Ovary (tissue), 9 donors: Measurements from ENCODE around the gene FCRL4. TPM values are rescaled to one million over a fixed set of nuclear protein-coding genes. Genes with fewer than 3 reads are reported as not detected.
"Not testable (repeated sequence)": the region's sequence is repeated elsewhere in the genome, so short reads cannot be mapped to it uniquely, and the experiment has no call there.

Experiments
- DNase-seq, 5 donors: peaks; one replicate each; pipeline ENCODE4 v3.0.0-alpha.2; 2019 to 2020
- H3K27ac ChIP-seq, 2 donors: fragments of 200-600 bp; one replicate each; pipeline versions ENCODE4 v1.5.1 to v1.8.0; 2019 to 2022
- H3K27me3 ChIP-seq: fragments of 200-600 bp; one replicate; pipeline ENCODE4 v1.8.0; 2022
- H3K36me3 ChIP-seq: fragments of 200-600 bp; sonication (generic); one replicate; pipeline ENCODE4 v1.5.1; 2019
- H3K4me1 ChIP-seq: one replicate; pipeline ENCODE4 v1.8.1; 2013; ENCODE audit warnings: mild to moderate bottlenecking, moderate library complexity; ENCODE audit not compliant: insufficient read depth
- H3K4me3 ChIP-seq: fragments of 200-600 bp; sonication (generic); one replicate; pipeline ENCODE4 v1.5.1; 2017
- H3K9me3 ChIP-seq, 2 donors: fragments of 200-600 bp in 1 of 2; sonication (generic) in 1 of 2; one replicate each; pipeline versions ENCODE4 v1.5.1 to v1.8.1; 2013 to 2019; ENCODE audit warnings: mild to moderate bottlenecking in 1 of 2, moderate library complexity in 1 of 2
- CTCF ChIP-seq, 3 donors: fragments of 450-650 bp in 2 of 3; fragments of 200-600 bp in 1 of 3; IDR thresholded peaks; one replicate each; pipeline versions ENCODE4 v1.5.1 to v1.8.0; 2016 to 2022; ENCODE audit warnings: antibody characterized with exemption in 3 of 3, mild to moderate bottlenecking in 1 of 3
- EP300 ChIP-seq: sonication (generic); formaldehyde crosslinking; IDR thresholded peaks from one replicate; pipeline ENCODE4 v1.6.1; 2017; ENCODE audit warnings: antibody characterized with exemption
- POLR2A ChIP-seq: fragments of 450-650 bp; IDR thresholded peaks from one replicate; pipeline ENCODE4 v1.6.1; 2017; ENCODE audit warnings: antibody characterized with exemption, mild to moderate bottlenecking, moderate library complexity
- WGBS, 3 donors: extraction: QIAGEN DNeasy Blood & Tissue Kit in 1 of 3; methylation state at CpG; one replicate each; pipeline versions ENCODE4 v1.1.5 to v1.1.7; 2013 to 2017; 5-methylcytosine and 5-hydroxymethylcytosine counted together
- intact Hi-C, 4 donors: fragments of 100-400 bp; cut with DNase I; formaldehyde crosslinking; loops; one replicate each; pipeline versions ENCODE4 v1.11.0 to v1.15.1; 2022 to 2023
- polyA plus RNA-seq, 2 donors: library from polyadenylated mRNA; stranded (reverse); fragments of 200-250 nt in 1 of 2; fragments of 350-450 nt in 1 of 2; fragmentation: Illumina TruSeq in 1 of 2; extraction: RNeasy Lipid Tissue Mini Kit (QIAGEN cat#74804) in 1 of 2; gene quantifications; one replicate each; pipeline ENCODE4 v1.2.3, GENCODE V29; 2013 to 2014
- total RNA-seq, 7 donors: library from RNA; depleted of rRNA in 2 of 7; stranded (reverse); fragments of >200 nt in 2 of 7; fragmentation: NEBNext Ultra II Directional in 3 of 7; extraction: Animal tissue kit (Norgen Biotek cat#: 25700) in 3 of 7; gene quantifications; one replicate each; pipeline versions ENCODE4 v1.1.0 to v1.2.4, GENCODE V29; 2016 to 2023
- donor health status: DM: no; HTN: no; CAD: no; lungs with moderate emphysema.
- donor health status: DM: no; HTN: no; CAD: no.
- donor health status: Bipolar disorder and iron deficiency.
- donor health status: DM: yes; HTN: yes; CAD: no.
- donor health status: DM: no; HTN: no; CAD: no.
- donor health status: DM: yes; HTN: yes; CAD: no.

FCRL4 gene
- total and polyA plus RNA-seq, 9 donors: not detected

GRCh38 chr1:157566484-157567300 lies 31.2 kb downstream of the FCRL4 start:
- Histone ChIP-seq H3K4me3 (no peak overlapping the region), H3K27ac (no peak overlapping the region), H3K9me3 (no peaks in the 10 kb centered on the region), H3K27me3 (no peaks in the 10 kb centered on the region), H3K4me1 (no peaks in the 10 kb centered on the region), H3K36me3 (no peaks in the 10 kb centered on the region)
- 71 to 86% (median 79%) methylated on average over 14 of the region's 14 CpGs for WGBS, 3 donors
- no peak for TF ChIP-seq CTCF (IDR thresholded peaks at IDR 0.05)
- TF ChIP-seq POLR2A: no peak
- no peak for TF ChIP-seq EP300
- intact Hi-C loops: no loop called here
- no peak for DNase-seq

- Histone ChIP-seq H3K27me3 (no peaks in the 10 kb centered on the region), H3K27ac (no peak overlapping the region), H3K4me3 (no peak overlapping the region), H3K9me3 (no peaks in the 10 kb centered on the region), H3K4me1 (no peaks in the 10 kb centered on the region), H3K36me3 (no peaks in the 10 kb centered on the region)
- intact Hi-C loops: no loop called here
- no peak for TF ChIP-seq POLR2A
- no peak for TF ChIP-seq EP300
- no peak for TF ChIP-seq CTCF (IDR thresholded peaks at IDR 0.05)
- WGBS, 3 donors: 16 to 31% (median 18%) methylated on average over 2 of the region's 2 CpGs
- DNase-seq: no peak
Measured at GRCh38 chr1:157562515-157562914, 35.4 kb downstream of the FCRL4 start.

- H3K4me3 ChIP-seq: no peak overlapping the region
- no peak overlapping the region for H3K27ac ChIP-seq
- no peak for DNase-seq
- TF ChIP-seq POLR2A: no peak
- TF ChIP-seq CTCF (IDR thresholded peaks at IDR 0.05): no peak
- TF ChIP-seq EP300: no peak
- WGBS, 3 donors: 65 to 73% (median 71%) methylated on average over 2 of the region's 2 CpGs
- intact Hi-C loops: no loop called here
- H3K9me3 ChIP-seq: no peaks in the 10 kb centered on the region
- no peaks in the 10 kb centered on the region for H3K36me3 ChIP-seq
- no peaks in the 10 kb centered on the region for H3K4me1 ChIP-seq
- H3K27me3 ChIP-seq: no peaks in the 10 kb centered on the region
Measured at GRCh38 chr1:157558119-157558518, 39.8 kb downstream of the FCRL4 start.

GRCh38 chr1:157551694-157552693 lies 45.9 kb downstream of the FCRL4 start, which contains the start of gene FCRL5:
TSS of gene FCRL5 (minus strand) at chr1:157552515. CDS start at chr1:157552362, 153 bp downstream.
- intact Hi-C loops: no loop called here
- DNase-seq: no peak
- H3K27ac ChIP-seq: no peak within 1 kb of the TSS
- TF ChIP-seq EP300 (no peak), POLR2A (no peak), CTCF (IDR thresholded peaks at IDR 0.05) (no peak)
- 58 to 64% (median 59%) methylated on average over 10 of the region's 10 CpGs for WGBS, 3 donors
- no peaks in the 10 kb centered on the region for H3K27me3 ChIP-seq
- H3K4me3 ChIP-seq: no peak within 1 kb of the TSS
- no peaks in the 10 kb centered on the region for H3K4me1 ChIP-seq
- H3K36me3 ChIP-seq: no peaks in the 10 kb centered on the region
- H3K9me3 ChIP-seq: peaks cover 0 to 3% of the 10 kb centered on the region in 2 donors

- WGBS, 3 donors: 62 to 75% (median 64%) methylated on average over 1 of the region's 1 CpG
- H3K9me3 ChIP-seq, DNase-seq, intact Hi-C loops, H3K36me3 ChIP-seq, H3K4me1 ChIP-seq, H3K27ac ChIP-seq, H3K4me3 ChIP-seq, H3K27me3 ChIP-seq: not testable (repeated sequence)
Measured at GRCh38 chr1:157548081-157548480, 49.8 kb downstream of the FCRL4 start.
